HepG2 (cell line): ENCODE measurements around the gene IGFLR1. TPM values are rescaled to one million over a fixed set of nuclear protein-coding genes. Genes with fewer than 3 reads are reported as not detected.

Source experiments
- AGO1 ChIP-seq: fragments of 200-400 bp; formaldehyde crosslinking; IDR thresholded peaks from 2 replicates; pipeline ENCODE4 v1.6.1; 2017; ENCODE audit warnings: mild to moderate bottlenecking, low read depth, low read length, moderate library complexity; ENCODE audit not compliant: poor library complexity, severe bottlenecking
- ATAD3A ChIP-seq: sonication (generic); formaldehyde crosslinking; IDR thresholded peaks from 2 replicates; pipeline ENCODE4 v1.4.0; 2020; ENCODE audit warnings: missing genetic modification reagents
- GATA4 ChIP-seq: sonication (generic); IDR thresholded peaks from 2 replicates; pipeline ENCODE4 v1.6.1; 2016; ENCODE audit warnings: antibody characterized with exemption, low read depth, borderline replicate concordance
- GZF1 ChIP-seq: sonication (generic); formaldehyde crosslinking; IDR thresholded peaks from 2 replicates; pipeline ENCODE4 v1.5.1; 2020; ENCODE audit warnings: mild to moderate bottlenecking, missing genetic modification reagents
- SP5 ChIP-seq: IDR thresholded peaks from 2 replicates; pipeline ENCODE4 v1.6.1; 2016; ENCODE audit warnings: low read depth, borderline replicate concordance
- SRY ChIP-seq: sonication (generic); formaldehyde crosslinking; IDR thresholded peaks from 2 replicates; pipeline ENCODE4 v1.8.0; 2022; ENCODE audit warnings: mild to moderate bottlenecking, missing genetic modification reagents
- TFDP1 ChIP-seq: IDR thresholded peaks from 2 replicates; pipeline ENCODE4 v1.6.1; 2016; ENCODE audit warnings: missing compliant biosample characterization, missing genetic modification reagents, borderline replicate concordance
- TOPORS ChIP-seq: sonication (generic); formaldehyde crosslinking; IDR thresholded peaks from 2 replicates; pipeline ENCODE4 v1.8.0; 2023; ENCODE audit warnings: mild to moderate bottlenecking, missing genetic modification reagents
- TSC22D2 ChIP-seq: sonication (generic); formaldehyde crosslinking; IDR thresholded peaks from 2 replicates; pipeline ENCODE4 v1.5.1; 2020; ENCODE audit warnings: missing genetic modification reagents, mild to moderate bottlenecking, borderline replicate concordance
- U2AF2 ChIP-seq: fragments of 200-400 bp; formaldehyde crosslinking; IDR thresholded peaks from 2 replicates; pipeline ENCODE4 v1.6.1; 2017; ENCODE audit warnings: low read depth, mild to moderate bottlenecking, low read length
- XRCC5 ChIP-seq: fragments of 200-400 bp; formaldehyde crosslinking; optimal IDR thresholded peaks from 2 replicates; pipeline ENCODE3; 2017; ENCODE audit warnings: mild to moderate bottlenecking, low read length
- ZNF317 ChIP-seq: sonication (generic); formaldehyde crosslinking; IDR thresholded peaks from 2 replicates; pipeline ENCODE4 v1.5.0; 2020; ENCODE audit warnings: mild to moderate bottlenecking, missing genetic modification reagents
- ZNF329 ChIP-seq: sonication (generic); formaldehyde crosslinking; IDR thresholded peaks from 2 replicates; pipeline ENCODE4 v1.9.0; 2021; ENCODE audit warnings: low read depth, mild to moderate bottlenecking, missing genetic modification reagents
- ZNF558 ChIP-seq: sonication (generic); formaldehyde crosslinking; IDR thresholded peaks from 2 replicates; pipeline ENCODE4 v1.9.0; 2022; ENCODE audit warnings: mild to moderate bottlenecking, missing genetic modification reagents, borderline replicate concordance
- ZNF687 ChIP-seq: sonication (generic); formaldehyde crosslinking; IDR thresholded peaks from 2 replicates; pipeline ENCODE4 v1.5.1; 2020; ENCODE audit warnings: mild to moderate bottlenecking, missing genetic modification reagents, moderate library complexity
- ZNF749 ChIP-seq: sonication (generic); formaldehyde crosslinking; IDR thresholded peaks from 2 replicates; pipeline ENCODE4 v1.8.0; 2022; ENCODE audit warnings: mild to moderate bottlenecking, missing genetic modification reagents, moderate library complexity, borderline replicate concordance
- ZSCAN30 ChIP-seq: sonication (generic); formaldehyde crosslinking; IDR thresholded peaks from 2 replicates; pipeline ENCODE4 v1.5.0; 2020; ENCODE audit warnings: mild to moderate bottlenecking, missing genetic modification reagents
- polyA plus RNA-seq, 8 experiments: library from polyadenylated mRNA; depleted of rRNA in 3 of 8; stranded (reverse) in 7 of 8; unstranded in 1 of 8; fragments of >200 nt; fragmentation: Illumina TruSeq in 4 of 8; extraction: Trizol in 4 of 8; gene quantifications; 2 replicates each; pipeline versions ENCODE4 v1.2.1 to v1.2.3, GENCODE V29; 2011 to 2016; ENCODE audit warnings: low read depth in 4 of 8, missing spikeins in 1 of 8, mixed read lengths in 1 of 8; ENCODE audit not compliant: insufficient read depth in 1 of 8
- total RNA-seq, 5 experiments: library from RNA; depleted of rRNA; stranded (reverse); fragments of >200 nt; fragmentation: Illumina TruSeq; extraction: Trizol; gene quantifications; 2 replicates each; pipeline ENCODE4 v1.2.3, GENCODE V29; 2016; ENCODE audit warnings: low read depth in 1 of 5
- TF ChIP-seq, protein P1 (sequence below): sonication (generic); formaldehyde crosslinking; IDR thresholded peaks from 2 replicates; pipeline ENCODE4 v1.5.1; 2020; ENCODE audit warnings: mild to moderate bottlenecking, missing genetic modification reagents, borderline replicate concordance

The IGFLR1 gene
- total and polyA plus RNA-seq, 2 of the 13 experiments (the other 11 are each of a cell fraction or from before 2014, with no cell fraction given) = 5.4 to 8.9 TPM

DNA sequence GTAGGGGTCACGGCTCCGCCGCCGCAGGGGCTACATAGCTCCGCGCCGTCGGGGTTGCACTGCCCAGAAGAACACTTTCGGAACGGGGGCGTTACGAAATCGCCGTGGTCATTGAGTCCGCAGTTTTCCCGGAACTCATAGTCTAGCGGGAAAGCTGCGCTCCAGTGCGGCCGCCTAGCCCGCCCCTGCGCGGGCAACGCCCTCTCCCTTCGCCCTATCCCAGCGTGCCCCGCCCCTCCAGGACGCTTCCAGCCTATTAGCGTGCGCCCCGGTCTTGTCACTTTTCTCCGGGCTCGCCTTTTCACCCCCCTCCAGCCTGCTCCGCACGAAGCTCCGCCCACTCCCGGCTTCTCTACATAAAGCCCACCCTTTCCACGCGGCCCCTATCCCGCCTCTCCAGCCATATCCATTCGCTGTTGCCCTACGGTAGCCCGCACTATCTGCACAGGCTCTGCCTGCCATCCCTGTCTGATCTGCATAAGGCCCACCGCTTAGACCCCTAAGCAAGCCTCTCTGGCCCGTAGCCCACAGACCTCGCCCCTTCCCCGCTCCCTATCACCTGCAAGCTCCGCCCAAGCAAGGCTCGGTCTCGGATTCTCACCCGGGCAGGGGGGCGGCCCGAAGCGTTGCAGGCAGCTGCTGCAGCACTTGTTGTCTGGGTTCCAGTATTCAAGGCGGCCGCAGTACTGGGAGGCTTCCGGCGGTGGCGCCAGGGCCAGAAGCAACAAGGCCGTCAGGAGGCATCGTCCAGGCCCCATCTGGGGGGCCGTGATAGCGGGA, 1.6 kb downstream of the IGFLR1 start (continued):
- TF ChIP-seq TSC22D2 (CRISPR knock-in tag) (no peak), AGO1 (peak; percentile 25), ZNF558 (CRISPR knock-in tag) (no peak), U2AF2 (no peak), GZF1 (CRISPR knock-in tag) (0 out of 2 replicates have a peak, but pooled peaks have one; percentile 24), ZNF329 (peak; percentile 84; the same call in 1 of the 2 replicates), ZNF749 (CRISPR knock-in tag) (no peak), XRCC5 (peak; percentile 44), SP5 (CRISPR knock-in tag) (0 out of 2 replicates have a peak, but pooled peaks have one; percentile 14), SRY (no peak), ZSCAN30 (CRISPR knock-in tag) (no peak), TFDP1 (CRISPR knock-in tag) (peak; percentile 86; the same call in 1 of the 2 replicates), TOPORS (CRISPR knock-in tag) (no peak), GATA4 (peak; percentile 41; the same call in 1 of the 2 replicates), ATAD3A (no peak), ZNF317 (CRISPR knock-in tag) (no peak; the same call in 1 of the 2 replicates), ZNF687 (CRISPR knock-in tag) (peak; percentile 87)
- TF ChIP-seq, protein P1, sequence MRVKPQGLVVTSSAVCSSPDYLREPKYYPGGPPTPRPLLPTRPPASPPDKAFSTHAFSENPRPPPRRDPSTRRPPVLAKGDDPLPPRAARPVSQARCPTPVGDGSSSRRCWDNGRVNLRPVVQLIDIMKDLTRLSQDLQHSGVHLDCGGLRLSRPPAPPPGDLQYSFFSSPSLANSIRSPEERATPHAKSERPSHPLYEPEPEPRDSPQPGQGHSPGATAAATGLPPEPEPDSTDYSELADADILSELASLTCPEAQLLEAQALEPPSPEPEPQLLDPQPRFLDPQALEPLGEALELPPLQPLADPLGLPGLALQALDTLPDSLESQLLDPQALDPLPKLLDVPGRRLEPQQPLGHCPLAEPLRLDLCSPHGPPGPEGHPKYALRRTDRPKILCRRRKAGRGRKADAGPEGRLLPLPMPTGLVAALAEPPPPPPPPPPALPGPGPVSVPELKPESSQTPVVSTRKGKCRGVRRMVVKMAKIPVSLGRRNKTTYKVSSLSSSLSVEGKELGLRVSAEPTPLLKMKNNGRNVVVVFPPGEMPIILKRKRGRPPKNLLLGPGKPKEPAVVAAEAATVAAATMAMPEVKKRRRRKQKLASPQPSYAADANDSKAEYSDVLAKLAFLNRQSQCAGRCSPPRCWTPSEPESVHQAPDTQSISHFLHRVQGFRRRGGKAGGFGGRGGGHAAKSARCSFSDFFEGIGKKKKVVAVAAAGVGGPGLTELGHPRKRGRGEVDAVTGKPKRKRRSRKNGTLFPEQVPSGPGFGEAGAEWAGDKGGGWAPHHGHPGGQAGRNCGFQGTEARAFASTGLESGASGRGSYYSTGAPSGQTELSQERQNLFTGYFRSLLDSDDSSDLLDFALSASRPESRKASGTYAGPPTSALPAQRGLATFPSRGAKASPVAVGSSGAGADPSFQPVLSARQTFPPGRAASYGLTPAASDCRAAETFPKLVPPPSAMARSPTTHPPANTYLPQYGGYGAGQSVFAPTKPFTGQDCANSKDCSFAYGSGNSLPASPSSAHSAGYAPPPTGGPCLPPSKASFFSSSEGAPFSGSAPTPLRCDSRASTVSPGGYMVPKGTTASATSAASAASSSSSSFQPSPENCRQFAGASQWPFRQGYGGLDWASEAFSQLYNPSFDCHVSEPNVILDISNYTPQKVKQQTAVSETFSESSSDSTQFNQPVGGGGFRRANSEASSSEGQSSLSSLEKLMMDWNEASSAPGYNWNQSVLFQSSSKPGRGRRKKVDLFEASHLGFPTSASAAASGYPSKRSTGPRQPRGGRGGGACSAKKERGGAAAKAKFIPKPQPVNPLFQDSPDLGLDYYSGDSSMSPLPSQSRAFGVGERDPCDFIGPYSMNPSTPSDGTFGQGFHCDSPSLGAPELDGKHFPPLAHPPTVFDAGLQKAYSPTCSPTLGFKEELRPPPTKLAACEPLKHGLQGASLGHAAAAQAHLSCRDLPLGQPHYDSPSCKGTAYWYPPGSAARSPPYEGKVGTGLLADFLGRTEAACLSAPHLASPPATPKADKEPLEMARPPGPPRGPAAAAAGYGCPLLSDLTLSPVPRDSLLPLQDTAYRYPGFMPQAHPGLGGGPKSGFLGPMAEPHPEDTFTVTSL (CRISPR knock-in tag) = no peak
